A172 (cell line): Measurements from ENCODE around the gene LRRC36. TPM values are rescaled to one million over a fixed set of nuclear protein-coding genes. Genes with fewer than 3 reads are reported as not detected.

Experiments used
- DNase-seq: peaks from one replicate; pipeline ENCODE4 v3.0.0-alpha.2; 2015; ENCODE audit warnings: low spot score
- total RNA-seq: library from RNA; depleted of rRNA; stranded (reverse); fragments of >200 nt; shearing (Covaris generic); gene quantifications from 2 replicates; pipeline ENCODE4 v1.2.3, GENCODE V29; 2014

Gene LRRC36
- total RNA-seq, 1 experiment from 2014 or later, result not detected

- DNase-seq, result no peak
Observed at GRCh38 chr16:67390816-67391423, 64.3 kb downstream of the LRRC36 start.

GRCh38 chr16:67391424-67392300 is 65.0 kb downstream of the LRRC36 start:
- no peak for DNase-seq

DNA sequence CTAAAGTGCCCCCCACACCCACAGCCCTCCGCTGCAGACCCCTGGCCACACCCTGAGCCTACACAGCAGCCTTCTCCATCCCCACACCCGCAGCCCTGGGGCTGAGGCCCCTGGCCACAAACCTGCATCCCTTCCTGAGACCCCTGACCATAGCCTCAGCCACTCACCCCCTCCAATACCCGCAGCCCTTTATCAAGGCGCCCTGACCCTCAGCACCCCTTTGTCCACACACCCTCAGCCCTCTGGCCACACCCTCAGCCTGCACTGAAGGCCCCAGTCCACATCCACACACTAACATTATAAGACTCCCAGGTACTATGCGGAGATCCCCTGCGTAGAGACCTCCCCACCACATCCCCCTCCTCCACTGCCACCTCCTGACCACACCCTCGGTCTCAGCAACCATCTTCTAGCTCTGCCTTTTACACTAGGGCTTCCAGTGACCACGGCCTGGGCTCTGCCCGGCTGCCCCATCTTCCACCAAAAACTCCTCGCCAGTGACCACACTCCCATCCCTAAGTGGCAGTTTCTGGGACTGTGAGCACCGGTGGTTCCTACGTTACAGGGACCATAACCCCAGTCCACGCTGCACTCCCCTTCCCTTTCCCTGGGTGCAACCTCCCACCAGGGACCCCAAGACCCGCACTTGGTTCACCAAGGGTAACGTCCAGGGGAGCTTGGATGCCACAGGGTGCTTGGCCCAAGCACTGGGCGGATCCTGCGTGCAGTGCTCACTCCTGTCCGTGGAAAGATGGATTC is 65.9 kb downstream of the LRRC36 start:
- DNase-seq, result no peak

GRCh38 chr16:67393111-67393787 is 66.6 kb downstream of the LRRC36 start, which contains the start of gene TPPP3:
Gene TPPP3, minus strand, starts transcription at chr16:67393498. Its CDS starts 2,387 bp downstream, at chr16:67391111.
- DNase-seq, result no peak

DNA sequence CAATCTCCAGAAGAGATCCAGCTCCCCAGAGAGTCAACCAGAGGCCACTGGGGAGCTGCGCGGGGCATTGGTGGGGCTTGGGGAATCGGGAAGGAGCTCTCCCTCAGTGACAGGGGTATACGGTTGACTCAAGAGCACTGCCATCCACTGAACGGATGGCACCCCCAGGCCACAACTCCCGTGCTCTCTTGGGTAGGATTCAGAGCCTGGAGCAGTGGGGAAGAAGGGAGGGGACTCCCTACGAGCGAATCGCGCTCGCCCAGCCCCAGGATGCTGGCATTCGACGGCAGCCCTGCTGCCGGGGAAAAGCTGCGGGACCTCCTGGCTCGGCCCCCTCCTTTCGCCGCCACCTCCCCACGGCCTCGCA is 67.2 kb downstream of the LRRC36 start:
- DNase-seq, result no peak

DNA sequence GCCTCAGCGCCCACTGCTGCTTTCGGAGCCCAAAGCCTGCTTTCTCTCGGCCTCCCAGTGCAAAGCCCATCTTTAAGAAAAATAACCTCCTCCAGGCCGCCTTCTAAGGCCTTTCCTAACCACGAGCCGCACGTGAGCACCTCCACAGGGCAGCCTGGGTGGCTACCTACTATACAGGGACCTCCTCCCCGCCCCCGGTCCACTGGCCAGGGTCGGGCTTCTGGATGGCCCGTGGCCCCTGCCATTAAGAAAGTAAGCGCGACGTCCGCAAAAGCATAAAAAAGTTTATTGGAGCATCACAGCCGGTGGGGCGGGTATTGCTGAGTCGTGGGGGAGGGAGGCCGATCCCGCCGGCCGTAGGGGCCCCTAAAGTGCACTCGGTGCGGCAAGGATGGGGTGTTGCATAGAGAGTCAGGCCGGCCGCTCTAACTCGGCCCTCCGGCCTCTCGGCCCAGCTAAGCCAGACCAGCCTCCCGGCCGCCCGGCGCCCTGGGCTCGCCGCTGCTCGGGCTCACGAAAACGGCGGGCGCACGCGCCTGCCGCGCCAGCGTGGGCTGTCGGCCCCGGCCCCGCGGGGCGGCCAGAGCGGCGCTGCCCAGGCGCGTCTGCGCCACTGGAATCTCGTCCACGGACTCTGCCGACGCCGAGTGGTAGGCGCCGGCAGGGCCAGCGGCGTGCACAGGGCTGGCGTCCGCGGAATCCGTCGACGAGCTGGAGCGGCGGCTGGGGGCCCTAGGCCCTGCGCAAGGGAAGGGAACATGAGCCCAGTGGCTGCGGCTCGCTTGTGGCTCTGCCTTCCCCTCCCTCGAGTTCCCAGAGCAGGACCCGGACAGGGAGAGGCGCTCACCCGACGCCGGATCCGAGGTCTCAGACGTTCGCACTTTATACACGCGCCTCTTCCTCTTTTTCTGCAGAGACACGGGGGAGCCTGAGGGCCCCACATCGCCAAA is 67.8 kb downstream of the LRRC36 start:
- DNase-seq, result no peak

DNA sequence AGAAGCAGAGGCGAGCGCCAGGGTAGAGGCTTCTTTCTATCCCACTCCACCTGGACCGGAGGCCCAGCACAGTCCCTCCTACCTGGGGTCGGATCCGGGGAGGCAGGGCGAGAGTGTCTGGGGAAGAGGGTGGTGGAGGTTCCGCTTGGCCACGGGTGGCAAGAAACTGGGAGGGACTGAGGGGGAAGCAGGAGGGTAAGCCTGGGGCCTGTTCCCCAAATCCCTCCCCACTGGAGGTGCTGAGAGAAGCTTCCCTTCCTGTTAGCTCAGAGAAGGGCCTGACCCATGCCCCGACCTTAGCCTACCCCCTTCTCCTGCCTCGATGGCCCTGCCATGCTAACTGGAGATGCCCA is 68.5 kb downstream of the LRRC36 start:
- no peak for DNase-seq

DNA sequence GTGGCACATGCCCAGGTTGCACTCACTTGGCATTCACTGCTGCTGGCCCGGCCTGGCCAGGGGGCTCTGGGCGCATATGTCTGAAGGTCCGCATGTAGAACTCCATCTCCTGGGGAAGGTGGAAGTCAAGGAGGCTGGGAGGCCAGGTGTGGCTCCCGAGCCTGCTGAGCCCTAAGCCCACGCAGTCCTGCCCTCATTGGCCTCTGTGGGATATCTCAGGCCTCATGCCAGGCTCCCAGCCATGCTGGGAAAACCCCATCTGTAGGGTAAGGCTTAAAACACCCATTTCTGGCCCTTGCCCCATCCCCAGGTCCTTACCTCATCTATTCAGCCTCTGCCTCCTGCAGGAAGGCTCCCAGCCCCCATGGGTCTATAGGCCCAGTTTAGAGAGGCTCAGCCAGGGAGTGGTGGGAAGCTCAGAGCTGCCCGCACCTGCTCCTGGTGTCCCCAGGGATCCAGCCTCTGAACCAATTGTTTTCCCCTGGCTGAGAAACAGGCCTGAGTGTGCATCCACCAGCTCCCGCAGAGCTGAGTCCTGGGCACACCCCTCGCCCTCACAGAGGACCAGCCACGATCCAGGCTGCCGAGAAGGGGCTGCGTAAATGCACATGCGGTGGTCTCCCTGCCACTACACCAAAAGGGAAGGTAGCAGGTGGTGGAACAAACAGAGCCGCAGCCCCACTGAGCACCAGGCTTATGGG is 69.0 kb downstream of the LRRC36 start:
- DNase-seq, result peak; percentile 31

- DNase-seq, result peak; percentile 85
Observed at GRCh38 chr16:67396159-67397035, 69.8 kb downstream of the LRRC36 start.

- DNase-seq, result no peak
Observed at GRCh38 chr16:67397036-67397801, 70.6 kb downstream of the LRRC36 start.

- no peak for DNase-seq
Observed at GRCh38 chr16:67397812-67398545, 71.4 kb downstream of the LRRC36 start.

DNA sequence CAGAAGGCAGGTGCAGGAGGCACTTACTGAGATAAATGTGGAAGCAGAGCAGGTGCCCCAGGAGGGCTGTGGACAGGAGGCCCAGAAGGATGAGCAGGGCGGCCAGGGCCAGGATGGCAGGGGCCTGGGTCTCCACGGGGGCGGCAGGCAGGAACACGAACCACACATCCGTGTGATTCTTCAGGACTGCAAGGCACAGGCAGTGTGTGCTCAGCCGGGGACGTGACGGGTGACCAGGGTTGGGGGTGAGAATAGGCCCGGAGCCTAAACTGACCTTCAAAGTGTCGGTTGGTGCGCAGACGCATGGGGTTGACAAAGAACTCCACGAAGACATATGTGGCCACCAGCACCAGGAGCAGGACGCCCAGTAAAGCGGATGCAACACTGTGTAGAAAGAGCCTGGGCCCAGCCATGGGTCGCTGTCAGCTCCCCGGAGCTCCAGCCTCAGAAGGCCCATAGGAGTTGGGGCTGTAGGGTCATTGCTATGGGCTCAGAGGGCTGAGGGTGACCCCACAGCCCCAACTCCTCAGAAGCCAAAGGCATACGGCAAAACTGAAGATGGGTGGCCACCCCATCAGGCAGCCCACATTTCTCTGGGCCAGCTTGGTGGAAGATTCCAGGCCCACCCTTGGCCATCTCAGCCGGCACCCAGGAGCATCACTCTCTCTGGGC is 72.1 kb downstream of the LRRC36 start:
- no peak for DNase-seq

DNA sequence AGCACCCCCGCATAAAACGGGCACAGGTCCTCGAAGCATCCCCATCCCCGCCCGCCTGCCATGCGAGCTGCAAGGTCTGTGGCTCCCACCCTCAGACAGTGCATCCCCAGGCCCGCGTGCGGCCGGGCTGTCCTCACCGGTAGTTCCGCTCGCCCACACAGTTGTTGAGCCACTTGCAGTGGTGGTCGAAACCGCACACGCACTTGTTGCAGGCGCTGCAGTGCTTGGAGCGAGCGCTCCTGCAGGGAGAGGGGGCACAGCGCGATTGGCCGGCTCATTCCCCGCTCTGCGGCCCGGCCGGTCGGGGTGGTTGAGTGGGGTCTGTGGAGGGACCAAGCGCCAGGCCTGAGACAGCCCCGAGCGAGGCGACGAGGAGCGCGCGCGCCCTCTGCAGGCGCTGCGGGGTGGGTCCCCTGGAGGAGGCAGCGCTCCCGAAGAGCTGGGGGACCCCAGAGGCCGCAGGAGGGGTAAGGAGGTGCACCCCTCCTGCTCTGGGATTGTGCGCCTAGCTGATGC is 72.7 kb downstream of the LRRC36 start:
- no peak for DNase-seq

DNA sequence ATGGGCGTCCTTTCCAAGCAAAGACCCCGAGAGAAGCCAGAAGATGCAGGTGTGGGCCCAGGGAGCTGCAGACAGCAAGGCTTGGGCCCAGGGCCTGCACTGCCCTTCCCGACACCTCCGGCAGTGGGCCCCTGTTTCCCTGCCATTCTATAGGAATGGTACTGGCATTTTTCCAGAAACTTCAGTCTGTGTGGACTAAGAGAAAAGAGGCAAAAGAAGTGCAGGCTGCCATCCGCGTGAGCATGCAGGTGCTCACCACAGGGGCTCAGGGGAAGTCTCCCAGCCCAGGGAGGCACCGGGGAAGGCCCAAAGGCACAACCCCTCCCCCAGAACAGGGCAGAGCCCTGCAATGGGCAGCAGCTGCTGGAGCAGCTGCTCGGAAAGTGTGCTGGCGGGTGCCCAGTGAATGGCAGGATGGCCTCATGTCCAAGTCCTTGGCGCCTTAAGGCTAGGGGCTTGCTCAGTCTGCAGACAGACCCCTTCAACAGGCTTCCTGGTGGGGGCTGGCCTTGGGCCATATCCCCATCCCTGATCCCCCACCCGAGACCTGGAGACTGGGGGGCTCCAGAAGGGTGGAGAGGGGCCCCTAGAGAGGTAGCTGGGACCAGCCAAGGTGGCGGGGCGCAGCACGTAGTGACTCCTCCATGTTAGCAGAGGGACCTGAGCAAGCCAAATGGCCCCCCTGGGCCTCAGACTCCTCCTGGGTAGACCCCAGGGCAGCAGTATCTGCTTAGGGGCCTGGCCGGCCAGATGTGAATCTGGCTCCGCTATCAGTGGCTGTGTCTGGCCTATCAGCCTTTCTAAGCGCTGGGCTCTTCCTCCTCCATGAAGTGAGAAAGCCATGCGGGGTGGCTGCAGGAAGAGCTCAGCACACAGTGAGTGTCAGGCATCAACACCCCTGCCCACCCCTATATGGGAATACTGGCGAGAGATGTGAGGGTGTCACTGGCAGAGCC is 73.4 kb downstream of the LRRC36 start:
- DNase-seq, result no peak

DNA sequence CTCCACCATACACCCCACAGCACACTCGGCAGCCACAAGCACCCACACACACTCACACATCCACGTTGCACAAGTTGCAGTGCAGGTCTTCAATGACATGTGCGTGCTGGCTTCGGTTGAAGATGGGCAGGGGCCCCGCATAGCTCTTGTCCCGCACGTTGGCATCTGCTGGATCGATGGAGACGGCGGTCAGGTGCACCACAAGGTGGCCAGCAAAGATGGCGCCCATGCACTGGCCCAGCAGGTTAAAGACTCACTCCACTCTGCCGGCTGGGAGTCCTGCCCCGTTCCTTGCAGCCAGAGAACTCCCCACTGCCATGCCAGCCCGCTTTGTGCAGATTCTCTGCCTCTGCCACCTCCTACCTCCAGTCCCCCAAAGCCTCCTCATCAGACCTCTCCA is 74.3 kb downstream of the LRRC36 start:
- no peak for DNase-seq
